Esophagus muscularis mucosa (tissue), 4 donors: ENCODE results near the gene FBXL5.

Source experiments
- CTCF ChIP-seq, 3 experiments: fragments of 200-600 bp in 2 of 3; fragments of 450-650 bp in 1 of 3; sonication (generic) in 2 of 3; IDR thresholded peaks; one replicate each; pipeline ENCODE4 v1.5.1; 2017 to 2019; ENCODE audit warnings: antibody characterized with exemption in 3 of 3, mild to moderate bottlenecking in 2 of 3, moderate library complexity in 1 of 3
- EP300 ChIP-seq: sonication (generic); formaldehyde crosslinking; IDR thresholded peaks from one replicate; pipeline ENCODE4 v1.6.1; 2017; ENCODE audit warnings: antibody characterized with exemption
- POLR2A ChIP-seq: fragments of 450-650 bp; IDR thresholded peaks from one replicate; pipeline ENCODE4 v1.6.1; 2017; ENCODE audit warnings: antibody characterized with exemption, moderate library complexity, mild to moderate bottlenecking, low read depth
- POLR2AphosphoS5 ChIP-seq, 2 donors: sonication (generic); formaldehyde crosslinking; IDR thresholded peaks; one replicate each; pipeline ENCODE4 v1.6.1; 2017; ENCODE audit warnings: antibody characterized with exemption in 2 of 2

- TF ChIP-seq CTCF (IDR thresholded peaks at IDR 0.05): no peak
- peak; percentile 28 to 41 for TF ChIP-seq POLR2AphosphoS5 (IDR thresholded peaks at IDR 0.05)
- TF ChIP-seq POLR2A: no peak
- TF ChIP-seq EP300: no peak
Measured at GRCh38 chr4:15702941-15703403, 47.8 kb upstream of the FBXL5 start, which contains the start of gene BST1.
